Endodermal cell (in vitro differentiated cells): ENCODE data around the gene CAND1. TPM values are rescaled to one million over a fixed set of nuclear protein-coding genes. Genes with fewer than 3 reads are reported as not detected.

Experiments
- DNase-seq: peaks from one replicate; pipeline ENCODE4 v3.0.0-alpha.2; 2017
- H3K27ac ChIP-seq: 2 replicates; pipeline ENCODE4 v1.5.1; 2013; ENCODE audit warnings: mild to moderate bottlenecking, low read depth, low read length, moderate library complexity
- H3K27me3 ChIP-seq: 2 replicates; pipeline ENCODE4 v1.6.1; 2013; ENCODE audit warnings: mild to moderate bottlenecking, low read length, moderate library complexity; ENCODE audit not compliant: insufficient read depth, control insufficient read depth, poor library complexity, severe bottlenecking
- H3K36me3 ChIP-seq: 2 replicates; pipeline ENCODE4 v1.7.0; 2013; ENCODE audit warnings: mild to moderate bottlenecking, low read length, moderate library complexity; ENCODE audit not compliant: control insufficient read depth, insufficient read depth
- H3K4me1 ChIP-seq: one replicate; pipeline ENCODE4 v1.7.0; 2013; ENCODE audit warnings: low read length; ENCODE audit not compliant: control insufficient read depth, insufficient read depth
- H3K4me3 ChIP-seq: 2 replicates; pipeline ENCODE4 v1.5.1; 2013; ENCODE audit warnings: mild to moderate bottlenecking, low read length, moderate library complexity
- H3K9ac ChIP-seq: 2 replicates; pipeline ENCODE4 v1.6.1; 2013; ENCODE audit warnings: mild to moderate bottlenecking, low read length, moderate library complexity; ENCODE audit not compliant: poor library complexity, severe bottlenecking; ENCODE audit errors: extremely low read depth
- H3K9me3 ChIP-seq: 2 replicates; pipeline ENCODE4 v1.6.1; 2013; ENCODE audit warnings: mild to moderate bottlenecking, low read length, moderate library complexity; ENCODE audit not compliant: control insufficient read depth
- H3K27ac Mint-ChIP-seq: 2 replicates; pipeline ENCODE4 v1.8.0; 2020; ENCODE audit warnings: mixed read lengths
- H3K27me3 Mint-ChIP-seq: 2 replicates; pipeline ENCODE4 v1.8.0; 2021; ENCODE audit warnings: mild to moderate bottlenecking, mixed read lengths; ENCODE audit not compliant: insufficient read depth
- H3K36me3 Mint-ChIP-seq: 2 replicates; pipeline ENCODE4 v1.8.0; 2020; ENCODE audit warnings: low read depth, mixed read lengths
- H3K4me1 Mint-ChIP-seq: 2 replicates; pipeline ENCODE4 v1.8.0; 2020; ENCODE audit warnings: mixed read lengths
- H3K4me3 Mint-ChIP-seq: 2 replicates; pipeline ENCODE4 v1.8.0; 2020; ENCODE audit warnings: mild to moderate bottlenecking, moderate library complexity, mixed read lengths
- H3K9me3 Mint-ChIP-seq: 2 replicates; pipeline ENCODE4 v1.8.0; 2020; ENCODE audit warnings: mild to moderate bottlenecking, mixed read lengths
- WGBS, 2 experiments: methylation state at CpG; one replicate each; pipeline versions ENCODE4 v1.1.5 to v1.1.7; 2013; ENCODE audit warnings: missing lambda C conversion rate in 2 of 2, mixed read lengths in 1 of 2; ENCODE audit not compliant: insufficient coverage in 1 of 2, insufficient read length in 1 of 2; 5-methylcytosine and 5-hydroxymethylcytosine counted together
- total RNA-seq, 2 donors: library from RNA; stranded (reverse); fragmentation: NEBNext Ultra II Directional in 1 of 2; extraction: Animal tissue kit (Norgen Biotek cat#: 25700) in 1 of 2; gene quantifications; 2 replicates in 1 of 2; 3 replicates in 1 of 2; pipeline ENCODE4 v1.2.1, GENCODE V29; 2021
- TF ChIP-seq, protein P1 (sequence below): fragments of 200-600 bp; sonication (generic); conservative IDR thresholded peaks from 2 replicates; pipeline ENCODE4 v1.5.0; 2021; ENCODE audit warnings: antibody characterized with exemption, mild to moderate bottlenecking

CAND1 gene
- total RNA-seq, 2 donors from 2014 or later: 207 to 259 TPM

DNA sequence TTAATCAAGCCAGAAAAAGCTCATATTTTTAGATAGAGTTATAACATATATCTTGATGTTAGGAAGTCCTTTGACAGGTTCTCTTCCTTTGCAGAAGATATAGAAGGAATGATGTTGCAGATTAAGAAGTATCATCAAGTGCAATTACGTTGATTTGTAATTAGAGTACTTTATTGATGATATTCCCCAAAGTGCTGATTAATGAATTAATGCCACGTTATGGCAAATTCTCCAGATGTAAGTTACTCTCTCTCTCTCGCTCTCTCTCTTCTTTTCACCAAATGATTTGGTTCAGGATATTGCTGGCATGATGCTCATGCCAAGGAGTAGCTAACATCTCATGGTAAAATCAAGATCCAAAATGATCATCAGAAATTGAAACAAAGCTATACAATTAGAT lies 18.1 kb upstream of the CAND1 start:
- H3K9ac ChIP-seq: no peak overlapping the region
- no peaks in the 10 kb centered on the region for H3K36me3 Mint-ChIP-seq
- no peaks in the 10 kb centered on the region for H3K4me1 ChIP-seq
- no peaks in the 10 kb centered on the region for H3K27me3 ChIP-seq
- H3K36me3 ChIP-seq: no peaks in the 10 kb centered on the region
- H3K4me3 Mint-ChIP-seq: no peak overlapping the region
- H3K9me3 ChIP-seq: no peaks in the 10 kb centered on the region
- H3K27ac Mint-ChIP-seq: no peak overlapping the region
- H3K27ac ChIP-seq: no peak overlapping the region
- H3K4me3 ChIP-seq: no peak overlapping the region
- no peak for DNase-seq
- no peaks in the 10 kb centered on the region for H3K9me3 Mint-ChIP-seq
- WGBS, 2 experiments: 75 to 84% methylated on average over 1 to 3 of the region's 3 CpGs
- TF ChIP-seq, protein P1, sequence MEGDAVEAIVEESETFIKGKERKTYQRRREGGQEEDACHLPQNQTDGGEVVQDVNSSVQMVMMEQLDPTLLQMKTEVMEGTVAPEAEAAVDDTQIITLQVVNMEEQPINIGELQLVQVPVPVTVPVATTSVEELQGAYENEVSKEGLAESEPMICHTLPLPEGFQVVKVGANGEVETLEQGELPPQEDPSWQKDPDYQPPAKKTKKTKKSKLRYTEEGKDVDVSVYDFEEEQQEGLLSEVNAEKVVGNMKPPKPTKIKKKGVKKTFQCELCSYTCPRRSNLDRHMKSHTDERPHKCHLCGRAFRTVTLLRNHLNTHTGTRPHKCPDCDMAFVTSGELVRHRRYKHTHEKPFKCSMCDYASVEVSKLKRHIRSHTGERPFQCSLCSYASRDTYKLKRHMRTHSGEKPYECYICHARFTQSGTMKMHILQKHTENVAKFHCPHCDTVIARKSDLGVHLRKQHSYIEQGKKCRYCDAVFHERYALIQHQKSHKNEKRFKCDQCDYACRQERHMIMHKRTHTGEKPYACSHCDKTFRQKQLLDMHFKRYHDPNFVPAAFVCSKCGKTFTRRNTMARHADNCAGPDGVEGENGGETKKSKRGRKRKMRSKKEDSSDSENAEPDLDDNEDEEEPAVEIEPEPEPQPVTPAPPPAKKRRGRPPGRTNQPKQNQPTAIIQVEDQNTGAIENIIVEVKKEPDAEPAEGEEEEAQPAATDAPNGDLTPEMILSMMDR: no peak
- H3K27me3 Mint-ChIP-seq: peaks cover 6% of the 10 kb centered on the region
- H3K4me1 Mint-ChIP-seq: no peaks in the 10 kb centered on the region

DNA sequence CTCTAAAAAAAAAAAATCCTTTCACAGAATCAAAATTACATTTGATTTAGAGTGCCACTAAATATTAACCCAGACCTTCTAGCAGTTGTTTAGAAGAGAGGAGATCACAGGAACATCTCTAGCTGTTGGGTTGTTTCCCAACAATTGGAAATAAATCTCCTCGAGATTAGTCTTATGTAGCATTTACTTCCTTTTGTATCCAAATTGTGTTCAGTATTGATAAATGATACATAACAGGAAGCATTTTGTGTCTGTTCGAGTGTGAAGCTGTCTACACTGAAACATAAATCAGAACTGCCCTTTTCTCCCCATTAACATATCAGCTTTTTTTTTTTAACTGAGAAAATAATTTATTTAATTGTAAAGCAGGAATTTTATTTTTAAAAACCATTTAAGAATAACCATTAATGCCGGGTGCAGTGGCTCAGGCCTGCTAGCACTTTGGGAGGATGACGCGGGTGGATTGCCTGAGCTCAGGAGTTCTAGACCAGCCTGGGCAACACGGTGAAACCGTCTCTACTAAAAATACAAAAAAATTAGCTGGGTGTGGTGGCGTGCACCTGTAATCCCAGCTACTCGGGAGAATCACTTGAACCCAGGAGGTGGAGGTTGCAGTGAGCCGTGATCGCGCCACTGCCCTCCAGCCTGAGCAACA lies 14.7 kb upstream of the CAND1 start:
- Mint-ChIP-seq H3K27ac (no peak overlapping the region), H3K4me3 (no peak overlapping the region), H3K36me3 (no peaks in the 10 kb centered on the region), H3K9me3 (no peaks in the 10 kb centered on the region), H3K4me1 (no peaks in the 10 kb centered on the region), H3K27me3 (no peaks in the 10 kb centered on the region)
- 93% methylated on average over 7 to 11 of the region's 12 CpGs for WGBS, 2 experiments
- H3K27me3 ChIP-seq: no peaks in the 10 kb centered on the region
- H3K9me3 ChIP-seq: no peaks in the 10 kb centered on the region
- no peak overlapping the region for H3K4me3 ChIP-seq
- no peak overlapping the region for H3K9ac ChIP-seq
- no peak overlapping the region for H3K27ac ChIP-seq
- H3K36me3 ChIP-seq: no peaks in the 10 kb centered on the region
- DNase-seq: no peak
- TF ChIP-seq, protein P1: no peak
- H3K4me1 ChIP-seq: no peaks in the 10 kb centered on the region

DNA sequence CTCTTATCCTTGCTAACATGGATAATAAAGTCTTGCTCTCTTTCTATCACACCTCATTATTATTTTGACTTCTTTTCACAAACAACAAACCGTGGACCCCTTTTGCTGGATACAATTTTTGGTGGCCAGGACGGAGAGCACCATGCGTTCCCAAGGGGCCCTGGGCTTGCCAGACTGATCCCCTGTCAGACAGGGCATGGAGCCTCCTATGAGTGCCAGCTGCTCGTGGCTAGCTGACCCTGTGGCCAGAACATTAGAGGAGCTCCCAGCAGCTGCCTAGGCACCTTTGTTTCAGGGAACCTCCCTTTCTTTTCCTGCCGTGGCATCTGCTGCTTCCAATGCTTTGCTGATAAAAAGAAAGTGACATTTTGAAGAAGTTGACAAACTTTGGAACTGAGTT lies 12.5 kb upstream of the CAND1 start:
- TF ChIP-seq, protein P1: no peak
- no peaks in the 10 kb centered on the region for H3K36me3 Mint-ChIP-seq
- Histone ChIP-seq H3K4me1 (no peaks in the 10 kb centered on the region), H3K27ac (no peak overlapping the region), H3K4me3 (no peak overlapping the region), H3K9ac (no peak overlapping the region), H3K27me3 (no peaks in the 10 kb centered on the region), H3K36me3 (no peaks in the 10 kb centered on the region), H3K9me3 (no peaks in the 10 kb centered on the region)
- no peaks in the 10 kb centered on the region for H3K27me3 Mint-ChIP-seq
- no peak overlapping the region for H3K27ac Mint-ChIP-seq
- 91 to 100% methylated on average over 1 to 5 of the region's 5 CpGs for WGBS, 2 experiments
- no peak overlapping the region for H3K4me3 Mint-ChIP-seq
- no peak for DNase-seq
- H3K9me3 Mint-ChIP-seq: no peaks in the 10 kb centered on the region
- no peaks in the 10 kb centered on the region for H3K4me1 Mint-ChIP-seq
